Suppressor macrophage (primary cell): ENCODE data around the gene LIPG.
"Not testable (repeated sequence)": the region's sequence is repeated elsewhere in the genome, so short reads cannot be mapped to it uniquely, and the experiment has no call there.

Experiments used
- DNase-seq, 4 experiments: peaks; one replicate each; pipeline ENCODE4 v3.0.0-alpha.2; 2020 to 2022

LIPG gene

GRCh38 chr18:49579041-49579440 lies 17.2 kb downstream of the LIPG start:
- not testable (repeated sequence) for DNase-seq

GRCh38 chr18:49579583-49579982 lies 17.7 kb downstream of the LIPG start:
- DNase-seq = not testable (repeated sequence)

- DNase-seq = no peak
These were observed 18.4 kb downstream of the LIPG start for GRCh38 chr18:49580279-49580678.

- peak; percentile 14 to 52 (median 39) for DNase-seq
These were observed 19.5 kb downstream of the LIPG start for GRCh38 chr18:49581371-49581770.

- no peak for DNase-seq
These were observed 20.7 kb downstream of the LIPG start for GRCh38 chr18:49582579-49582978.

- no peak for DNase-seq
These were observed 22.5 kb downstream of the LIPG start for GRCh38 chr18:49584394-49584793.

- DNase-seq = not testable (repeated sequence)
These were observed 23.1 kb downstream of the LIPG start for GRCh38 chr18:49584951-49585350.

GRCh38 chr18:49585781-49586663 lies 24.2 kb downstream of the LIPG start:
- DNase-seq = no peak

GRCh38 chr18:49588171-49588570 lies 26.3 kb downstream of the LIPG start:
- no peak for DNase-seq

- no peak for DNase-seq
These were observed 27.1 kb downstream of the LIPG start for GRCh38 chr18:49588971-49589370.

GRCh38 chr18:49590608-49591007 lies 28.8 kb downstream of the LIPG start:
- no peak for DNase-seq

- DNase-seq = no peak
These were observed 29.4 kb downstream of the LIPG start for GRCh38 chr18:49591271-49591670.

GRCh38 chr18:49591775-49592174 lies 29.9 kb downstream of the LIPG start:
- DNase-seq = no peak

- DNase-seq = no peak
These were observed 34.8 kb downstream of the LIPG start for GRCh38 chr18:49596687-49597086.

GRCh38 chr18:49597157-49597931 lies 35.5 kb downstream of the LIPG start:
- no peak for DNase-seq

- no peak for DNase-seq
These were observed 39.4 kb downstream of the LIPG start for GRCh38 chr18:49601211-49601610.

GRCh38 chr18:49608366-49609255 lies 46.8 kb downstream of the LIPG start:
- DNase-seq = no peak

GRCh38 chr18:49609256-49610021 lies 47.6 kb downstream of the LIPG start:
- no peak for DNase-seq

GRCh38 chr18:49610022-49610445 lies 48.2 kb downstream of the LIPG start:
- DNase-seq = no peak

- DNase-seq = no peak
These were observed 49.5 kb downstream of the LIPG start for GRCh38 chr18:49611316-49611715.

GRCh38 chr18:49612515-49613033 lies 50.7 kb downstream of the LIPG start:
- DNase-seq = no peak
